CD4-positive, alpha-beta T cell treated with Interleukin-21 for 1 hour (primary cell): Measurements from ENCODE around the gene SEPTIN12.

Source experiments
- DNase-seq: peaks from one replicate; pipeline ENCODE4 v3.0.0-alpha.2; 2020

SEPTIN12 gene

GRCh38 chr16:4783251-4783950, 4.7 kb downstream of the SEPTIN12 start:
- DNase-seq, result no peak

GRCh38 chr16:4780235-4780634, 7.9 kb downstream of the SEPTIN12 start:
- no peak for DNase-seq

GRCh38 chr16:4778050-4778392, 10.1 kb downstream of the SEPTIN12 start:
- no peak for DNase-seq

- no peak for DNase-seq
These were observed 10.7 kb downstream of the SEPTIN12 start for GRCh38 chr16:4777339-4778049.

GRCh38 chr16:4776141-4776705, 11.9 kb downstream of the SEPTIN12 start:
- no peak for DNase-seq

GRCh38 chr16:4775005-4775404, 13.1 kb downstream of the SEPTIN12 start:
- no peak for DNase-seq

- no peak for DNase-seq
These were observed 15.8 kb downstream of the SEPTIN12 start for GRCh38 chr16:4772351-4772750.

GRCh38 chr16:4771646-4772045, 16.5 kb downstream of the SEPTIN12 start:
- no peak for DNase-seq

- DNase-seq, result no peak
These were observed 18.9 kb downstream of the SEPTIN12 start for GRCh38 chr16:4769306-4769638.

- DNase-seq, result peak; percentile 90
These were observed 19.4 kb downstream of the SEPTIN12 start for GRCh38 chr16:4768549-4769305.

- peak; percentile 30 for DNase-seq
These were observed 20.1 kb downstream of the SEPTIN12 start for GRCh38 chr16:4767872-4768548.

GRCh38 chr16:4766875-4767628, 21.1 kb downstream of the SEPTIN12 start, which contains the start of gene ZNF500:
TSS of gene ZNF500 (minus strand) at chr16:4767162. CDS start at chr16:4765978, 1,184 bp downstream.
- DNase-seq, result peak; percentile 97

GRCh38 chr16:4765511-4766474, 22.4 kb downstream of the SEPTIN12 start:
- no peak for DNase-seq

- no peak for DNase-seq
These were observed 24.4 kb downstream of the SEPTIN12 start for GRCh38 chr16:4763791-4764190.

- DNase-seq, result no peak
These were observed 25.9 kb downstream of the SEPTIN12 start for GRCh38 chr16:4762205-4762604.

- no peak for DNase-seq
These were observed 27.8 kb downstream of the SEPTIN12 start for GRCh38 chr16:4760221-4760910.

GRCh38 chr16:4755687-4756086, 32.5 kb downstream of the SEPTIN12 start:
- no peak for DNase-seq

- DNase-seq, result no peak
These were observed 33.3 kb downstream of the SEPTIN12 start for GRCh38 chr16:4754865-4755264.

GRCh38 chr16:4753227-4753626, 34.9 kb downstream of the SEPTIN12 start:
- no peak for DNase-seq

- DNase-seq, result no peak
These were observed 35.6 kb downstream of the SEPTIN12 start for GRCh38 chr16:4752351-4753100.
